Measurements from ENCODE around the gene GJA9. TPM values are rescaled to one million over a fixed set of nuclear protein-coding genes. Genes with fewer than 3 reads are reported as not detected.

The GJA9 gene
- total and polyA plus RNA-seq, 4 donors: not detected

GRCh38 chr1:38929476-38929875 lies 48.1 kb upstream of the GJA9 start:
- Histone ChIP-seq H3K9ac (ENCODE audit: low read depth in 1 of 2, low read length in 2 of 2) (no peak overlapping the region), H3K36me3 (ENCODE audit: control insufficient read depth in 4 of 4, insufficient read depth in 3 of 4, low read depth in 1 of 4, low read length in 3 of 4) (no peaks in the 10 kb centered on the region), H3K4me3 (ENCODE audit: low read depth in 1 of 3, low read length in 3 of 3) (no peak overlapping the region), H3K4me1 (ENCODE audit: control insufficient read depth in 4 of 4, insufficient read depth in 4 of 4, low read length in 3 of 4) (no peaks in the 10 kb centered on the region), H3K27me3 (ENCODE audit: control insufficient read depth in 4 of 4, insufficient read depth in 4 of 4, low read length in 3 of 4) (no peaks in the 10 kb centered on the region), H3K9me3 (ENCODE audit: control insufficient read depth in 4 of 4, low read length in 3 of 4) (no peaks in the 10 kb centered on the region), H3K27ac (ENCODE audit: low read depth in 1 of 2, low read length in 2 of 2) (no peak overlapping the region)
- TF ChIP-seq HNF4G (IDR thresholded peaks at IDR 0.05) (no peak), TAF1 (conservative IDR thresholded peaks at IDR 0.05) (no peak), YY1 (IDR thresholded peaks at IDR 0.05) (no peak), FOXA1 (IDR thresholded peaks at IDR 0.05) (no peak), RXRA (IDR thresholded peaks at IDR 0.05) (no peak)
- 89% methylated on average over 6 of the region's 6 CpGs for WGBS
- DNase-seq (ENCODE audit: low spot score): no peak

GRCh38 chr1:38929054-38929453 lies 47.7 kb upstream of the GJA9 start:
- no peak overlapping the region for H3K27ac ChIP-seq (ENCODE audit: low read depth in 1 of 2, low read length in 2 of 2)
- no peak for TF ChIP-seq ZBTB33 (IDR thresholded peaks at IDR 0.05)
- TF ChIP-seq SP1 (IDR thresholded peaks at IDR 0.05): no peak
- TF ChIP-seq MAX (IDR thresholded peaks at IDR 0.05): no peak
- no peak for TF ChIP-seq RXRA (IDR thresholded peaks at IDR 0.05)
- TF ChIP-seq RAD21 (IDR thresholded peaks at IDR 0.05): no peak
- TF ChIP-seq, protein P1, sequence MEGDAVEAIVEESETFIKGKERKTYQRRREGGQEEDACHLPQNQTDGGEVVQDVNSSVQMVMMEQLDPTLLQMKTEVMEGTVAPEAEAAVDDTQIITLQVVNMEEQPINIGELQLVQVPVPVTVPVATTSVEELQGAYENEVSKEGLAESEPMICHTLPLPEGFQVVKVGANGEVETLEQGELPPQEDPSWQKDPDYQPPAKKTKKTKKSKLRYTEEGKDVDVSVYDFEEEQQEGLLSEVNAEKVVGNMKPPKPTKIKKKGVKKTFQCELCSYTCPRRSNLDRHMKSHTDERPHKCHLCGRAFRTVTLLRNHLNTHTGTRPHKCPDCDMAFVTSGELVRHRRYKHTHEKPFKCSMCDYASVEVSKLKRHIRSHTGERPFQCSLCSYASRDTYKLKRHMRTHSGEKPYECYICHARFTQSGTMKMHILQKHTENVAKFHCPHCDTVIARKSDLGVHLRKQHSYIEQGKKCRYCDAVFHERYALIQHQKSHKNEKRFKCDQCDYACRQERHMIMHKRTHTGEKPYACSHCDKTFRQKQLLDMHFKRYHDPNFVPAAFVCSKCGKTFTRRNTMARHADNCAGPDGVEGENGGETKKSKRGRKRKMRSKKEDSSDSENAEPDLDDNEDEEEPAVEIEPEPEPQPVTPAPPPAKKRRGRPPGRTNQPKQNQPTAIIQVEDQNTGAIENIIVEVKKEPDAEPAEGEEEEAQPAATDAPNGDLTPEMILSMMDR (IDR thresholded peaks at IDR 0.05; ENCODE audit: low read depth, low read length, missing input control): no peak
- TF ChIP-seq HNF4G (IDR thresholded peaks at IDR 0.05): no peak
- no peak for TF ChIP-seq FOXA1 (IDR thresholded peaks at IDR 0.05)
- no peak for TF ChIP-seq TAF1 (conservative IDR thresholded peaks at IDR 0.05)
- TF ChIP-seq YY1 (IDR thresholded peaks at IDR 0.05): no peak
- TF ChIP-seq, protein P2, sequence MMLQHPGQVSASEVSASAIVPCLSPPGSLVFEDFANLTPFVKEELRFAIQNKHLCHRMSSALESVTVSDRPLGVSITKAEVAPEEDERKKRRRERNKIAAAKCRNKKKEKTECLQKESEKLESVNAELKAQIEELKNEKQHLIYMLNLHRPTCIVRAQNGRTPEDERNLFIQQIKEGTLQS (IDR thresholded peaks at IDR 0.05): no peak
- TF ChIP-seq GABPA (IDR thresholded peaks at IDR 0.05 in 1 of 2, conservative IDR thresholded peaks at IDR 0.05 in 1 of 2): no peak
- no peak for TF ChIP-seq FOXA2 (IDR thresholded peaks at IDR 0.05)
- TF ChIP-seq HNF4A (conservative IDR thresholded peaks at IDR 0.05): no peak
- TF ChIP-seq EGR1 (IDR thresholded peaks at IDR 0.05; ENCODE audit: low read depth in 2 of 2): no peak
- TF ChIP-seq NR2F2 (IDR thresholded peaks at IDR 0.05): no peak
- TF ChIP-seq, protein P3, sequence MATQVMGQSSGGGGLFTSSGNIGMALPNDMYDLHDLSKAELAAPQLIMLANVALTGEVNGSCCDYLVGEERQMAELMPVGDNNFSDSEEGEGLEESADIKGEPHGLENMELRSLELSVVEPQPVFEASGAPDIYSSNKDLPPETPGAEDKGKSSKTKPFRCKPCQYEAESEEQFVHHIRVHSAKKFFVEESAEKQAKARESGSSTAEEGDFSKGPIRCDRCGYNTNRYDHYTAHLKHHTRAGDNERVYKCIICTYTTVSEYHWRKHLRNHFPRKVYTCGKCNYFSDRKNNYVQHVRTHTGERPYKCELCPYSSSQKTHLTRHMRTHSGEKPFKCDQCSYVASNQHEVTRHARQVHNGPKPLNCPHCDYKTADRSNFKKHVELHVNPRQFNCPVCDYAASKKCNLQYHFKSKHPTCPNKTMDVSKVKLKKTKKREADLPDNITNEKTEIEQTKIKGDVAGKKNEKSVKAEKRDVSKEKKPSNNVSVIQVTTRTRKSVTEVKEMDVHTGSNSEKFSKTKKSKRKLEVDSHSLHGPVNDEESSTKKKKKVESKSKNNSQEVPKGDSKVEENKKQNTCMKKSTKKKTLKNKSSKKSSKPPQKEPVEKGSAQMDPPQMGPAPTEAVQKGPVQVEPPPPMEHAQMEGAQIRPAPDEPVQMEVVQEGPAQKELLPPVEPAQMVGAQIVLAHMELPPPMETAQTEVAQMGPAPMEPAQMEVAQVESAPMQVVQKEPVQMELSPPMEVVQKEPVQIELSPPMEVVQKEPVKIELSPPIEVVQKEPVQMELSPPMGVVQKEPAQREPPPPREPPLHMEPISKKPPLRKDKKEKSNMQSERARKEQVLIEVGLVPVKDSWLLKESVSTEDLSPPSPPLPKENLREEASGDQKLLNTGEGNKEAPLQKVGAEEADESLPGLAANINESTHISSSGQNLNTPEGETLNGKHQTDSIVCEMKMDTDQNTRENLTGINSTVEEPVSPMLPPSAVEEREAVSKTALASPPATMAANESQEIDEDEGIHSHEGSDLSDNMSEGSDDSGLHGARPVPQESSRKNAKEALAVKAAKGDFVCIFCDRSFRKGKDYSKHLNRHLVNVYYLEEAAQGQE (IDR thresholded peaks at IDR 0.05): no peak
- no peak for TF ChIP-seq JUND (IDR thresholded peaks at IDR 0.05)
- no peaks in the 10 kb centered on the region for H3K9me3 ChIP-seq (ENCODE audit: control insufficient read depth in 4 of 4, low read length in 3 of 4)
- no peak overlapping the region for H3K9ac ChIP-seq (ENCODE audit: low read depth in 1 of 2, low read length in 2 of 2)
- H3K27me3 ChIP-seq (ENCODE audit: control insufficient read depth in 4 of 4, insufficient read depth in 4 of 4, low read length in 3 of 4): no peaks in the 10 kb centered on the region
- WGBS: 85% methylated on average over 8 of the region's 8 CpGs
- no peak overlapping the region for H3K4me3 ChIP-seq (ENCODE audit: low read depth in 1 of 3, low read length in 3 of 3)
- H3K4me1 ChIP-seq (ENCODE audit: control insufficient read depth in 4 of 4, insufficient read depth in 4 of 4, low read length in 3 of 4): no peaks in the 10 kb centered on the region
- H3K36me3 ChIP-seq (ENCODE audit: control insufficient read depth in 4 of 4, insufficient read depth in 3 of 4, low read depth in 1 of 4, low read length in 3 of 4): no peaks in the 10 kb centered on the region
- DNase-seq (ENCODE audit: low spot score): no peak

Measured in liver (tissue), 9 donors.